ENCODE results near the gene LGR6.

- TF ChIP-seq EP300 (IDR thresholded peaks at IDR 0.05): no peak
- TF ChIP-seq POLR2AphosphoS5 (IDR thresholded peaks at IDR 0.05): no peak
- no peak for TF ChIP-seq CTCF (IDR thresholded peaks at IDR 0.05)
- no peak for TF ChIP-seq POLR2A (IDR thresholded peaks at IDR 0.05)
Measured at GRCh38 chr1:202323731-202324130, 130.1 kb downstream of the LGR6 start.
